ENCODE measurements around the gene UST.
"Not testable (repeated sequence)": the region's sequence is repeated elsewhere in the genome, so short reads cannot be mapped to it uniquely, and the experiment has no call there.

UST gene

GRCh38 chr6:149035766-149036165 is 288.9 kb downstream of the UST start:
- DNase-seq (ENCODE audit: low read depth in 2 of 2): no peak

GRCh38 chr6:149037051-149037671 is 290.3 kb downstream of the UST start:
- DNase-seq (ENCODE audit: low read depth in 2 of 2): no peak

GRCh38 chr6:149039025-149039424 is 292.2 kb downstream of the UST start:
- DNase-seq (ENCODE audit: low read depth in 2 of 2): not testable (repeated sequence)

GRCh38 chr6:149041953-149042352 is 295.1 kb downstream of the UST start:
- DNase-seq (ENCODE audit: low read depth in 2 of 2): no peak

GRCh38 chr6:149043476-149044130 is 296.8 kb downstream of the UST start:
- no peak for DNase-seq (ENCODE audit: low read depth in 2 of 2)

GRCh38 chr6:149044528-149044927 is 297.7 kb downstream of the UST start:
- DNase-seq (ENCODE audit: low read depth in 2 of 2): no peak

- no peak for DNase-seq (ENCODE audit: low read depth in 2 of 2)
Measured at GRCh38 chr6:149045404-149045803, 298.6 kb downstream of the UST start.

GRCh38 chr6:149046164-149046821 is 299.5 kb downstream of the UST start:
- no peak for DNase-seq (ENCODE audit: low read depth in 2 of 2)

- DNase-seq (ENCODE audit: low read depth in 2 of 2): no peak
Measured at GRCh38 chr6:149046822-149047246, 300.0 kb downstream of the UST start.

- no peak for DNase-seq (ENCODE audit: low read depth in 2 of 2)
Measured at GRCh38 chr6:149049230-149049629, 302.4 kb downstream of the UST start.

GRCh38 chr6:149050160-149050559 is 303.3 kb downstream of the UST start:
- DNase-seq (ENCODE audit: low read depth in 2 of 2): no peak

- no peak for DNase-seq (ENCODE audit: low read depth in 2 of 2)
Measured at GRCh38 chr6:149052350-149053106, 305.7 kb downstream of the UST start.

GRCh38 chr6:149053848-149054558 is 307.2 kb downstream of the UST start:
- DNase-seq (ENCODE audit: low read depth in 2 of 2): no peak

- no peak for DNase-seq (ENCODE audit: low read depth in 2 of 2)
Measured at GRCh38 chr6:149054559-149055194, 307.8 kb downstream of the UST start.

- DNase-seq (ENCODE audit: low read depth in 2 of 2): no peak
Measured at GRCh38 chr6:149055195-149055899, 308.5 kb downstream of the UST start.

- no peak for DNase-seq (ENCODE audit: low read depth in 2 of 2)
Measured at GRCh38 chr6:149056777-149057463, 310.1 kb downstream of the UST start.

- no peak for DNase-seq (ENCODE audit: low read depth in 2 of 2)
Measured at GRCh38 chr6:149057464-149057840, 310.6 kb downstream of the UST start.

GRCh38 chr6:149059557-149059956 is 312.7 kb downstream of the UST start:
- no peak for DNase-seq (ENCODE audit: low read depth in 2 of 2)

GRCh38 chr6:149060300-149060984 is 313.6 kb downstream of the UST start:
- peak; percentile 34 to 45 for DNase-seq (ENCODE audit: low read depth in 2 of 2)
